Hindlimb muscle (tissue), 1 donor: ENCODE measurements around the gene ASF1A. TPM values are rescaled to one million over a fixed set of nuclear protein-coding genes. Genes with fewer than 3 reads are reported as not detected.
A peak's percentile ranks its signal among the peaks of the same experiment; 100 is the strongest.
"Not testable (repeated sequence)": the region's sequence is repeated elsewhere in the genome, so short reads cannot be mapped to it uniquely, and the experiment has no call there.

Experiments used
- DNase-seq: peaks from one replicate; pipeline ENCODE4 v3.0.0-alpha.2; 2013
- polyA plus RNA-seq: library from polyadenylated mRNA; unstranded; fragments of 120-200 nt; gene quantifications from one replicate; pipeline ENCODE4 v1.2.1, GENCODE V29; 2013; ENCODE audit not compliant: insufficient read length

The ASF1A gene
- polyA plus RNA-seq, result 17.6 TPM

DNA sequence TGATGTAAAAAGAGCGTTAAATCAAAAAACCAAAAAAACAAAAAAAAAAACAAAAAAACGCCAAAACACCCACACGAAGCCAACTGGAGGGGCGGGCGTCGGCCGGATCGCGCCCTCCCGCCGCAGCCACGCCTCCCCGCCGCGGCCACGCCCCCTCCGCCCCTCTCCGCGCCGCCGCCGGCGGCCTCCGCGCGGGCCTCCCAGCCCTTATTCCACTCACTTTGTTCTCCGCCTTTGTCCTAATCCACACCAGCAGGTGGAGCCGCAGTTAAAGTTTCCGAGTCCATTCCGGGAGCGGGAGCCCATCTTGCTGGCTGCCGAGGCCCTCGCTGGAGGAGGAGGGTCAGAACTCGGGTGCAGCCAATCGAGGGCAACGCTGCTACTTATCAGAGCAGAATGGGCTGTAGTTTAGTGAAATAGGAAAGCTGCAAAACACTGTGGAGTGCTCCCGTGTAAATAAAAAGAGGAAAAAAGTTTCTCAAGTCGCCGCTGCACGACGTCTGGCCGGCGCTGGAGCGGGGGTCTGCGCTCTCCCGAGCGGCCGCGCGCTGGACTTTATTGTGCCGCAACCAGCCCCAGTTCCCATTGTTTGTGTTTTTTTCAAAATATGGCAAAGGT, at the start of gene ASF1A:
Gene ASF1A (plus strand): TSS at position 346 of the 618 bp plus-strand sequence. CDS start 262 bp downstream, at position 608.
- peak; percentile 98 for DNase-seq

DNA sequence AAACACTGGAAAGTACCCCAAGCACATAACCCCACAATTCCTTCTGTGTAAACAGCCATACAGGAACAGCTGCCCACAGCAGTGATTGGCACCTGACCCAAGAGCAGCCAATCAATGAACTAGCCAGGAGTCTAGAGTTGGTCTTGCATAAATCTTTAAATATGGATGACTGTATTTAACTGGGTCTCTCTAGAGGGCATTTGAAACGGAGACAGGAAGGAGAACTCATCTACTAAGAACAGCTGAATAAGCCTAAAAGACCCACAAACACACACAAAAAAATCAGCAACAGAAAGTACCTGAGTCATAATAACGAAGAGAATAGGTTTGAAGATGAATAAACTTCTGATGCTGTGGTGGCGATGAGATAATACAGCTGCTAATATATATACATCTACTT, 49.0 kb upstream of the ASF1A start:
- DNase-seq, result no peak

GRCh38 chr6:118853408-118853807, 40.5 kb upstream of the ASF1A start:
- no peak for DNase-seq

DNA sequence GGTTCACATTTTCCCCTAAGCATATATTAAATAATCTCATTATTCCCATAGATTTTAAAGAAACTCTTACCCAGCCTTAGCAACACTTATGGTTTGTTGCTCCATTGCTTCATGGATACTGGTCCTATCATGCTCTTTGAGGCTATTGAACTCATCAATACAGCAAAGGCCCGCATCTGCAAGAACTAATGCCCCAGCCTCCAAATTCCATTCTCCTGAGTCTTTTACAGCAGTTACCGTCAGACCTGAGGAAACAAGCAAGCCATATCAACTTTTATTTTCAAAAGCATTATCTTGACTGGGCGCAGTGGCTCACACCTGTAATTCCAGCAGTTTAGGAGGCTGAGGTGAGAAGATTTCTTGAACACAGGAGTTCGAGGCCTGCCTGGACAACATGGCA, 37.7 kb upstream of the ASF1A start:
- no peak for DNase-seq

GRCh38 chr6:118859517-118860064, 34.4 kb upstream of the ASF1A start:
- no peak for DNase-seq

DNA sequence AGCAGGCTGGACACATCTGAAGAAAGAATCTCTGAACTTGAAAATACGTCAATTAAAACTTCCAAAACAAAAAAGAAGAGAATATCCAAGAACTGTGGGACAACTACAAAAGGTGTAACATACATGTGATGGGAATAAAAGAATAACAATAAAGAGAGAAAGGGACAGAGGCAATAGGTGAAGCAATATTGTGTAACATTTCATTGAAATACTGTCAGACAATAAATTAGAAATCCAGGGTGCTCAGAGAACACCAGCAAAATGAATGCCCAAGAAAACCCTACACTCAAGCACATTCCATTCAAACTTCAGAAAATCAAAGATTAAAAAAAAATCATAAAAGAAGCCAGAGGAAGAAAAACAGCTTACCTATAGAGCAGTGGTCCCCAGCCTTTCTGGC, 33.6 kb upstream of the ASF1A start:
- no peak for DNase-seq

- DNase-seq, result no peak
Observed at GRCh38 chr6:118860880-118861279, 33.1 kb upstream of the ASF1A start.

- no peak for DNase-seq
Observed at GRCh38 chr6:118862443-118862842, 31.5 kb upstream of the ASF1A start.

- DNase-seq, result no peak
Observed at GRCh38 chr6:118864341-118865099, 29.4 kb upstream of the ASF1A start.

DNA sequence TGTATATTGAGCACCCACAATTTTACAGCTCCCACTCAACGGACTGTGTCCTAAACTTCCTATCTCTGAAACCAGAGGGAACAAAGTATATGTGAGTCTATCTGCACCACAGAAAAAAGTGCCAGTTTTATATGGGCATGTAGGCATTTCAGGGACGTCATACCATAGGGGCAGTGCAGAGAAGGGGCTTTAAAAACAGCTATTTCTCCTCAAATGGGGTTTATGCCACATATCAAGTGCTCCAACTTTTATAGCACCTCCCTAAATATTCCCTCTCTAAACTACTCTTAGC, 28.9 kb upstream of the ASF1A start:
- DNase-seq, result no peak

DNA sequence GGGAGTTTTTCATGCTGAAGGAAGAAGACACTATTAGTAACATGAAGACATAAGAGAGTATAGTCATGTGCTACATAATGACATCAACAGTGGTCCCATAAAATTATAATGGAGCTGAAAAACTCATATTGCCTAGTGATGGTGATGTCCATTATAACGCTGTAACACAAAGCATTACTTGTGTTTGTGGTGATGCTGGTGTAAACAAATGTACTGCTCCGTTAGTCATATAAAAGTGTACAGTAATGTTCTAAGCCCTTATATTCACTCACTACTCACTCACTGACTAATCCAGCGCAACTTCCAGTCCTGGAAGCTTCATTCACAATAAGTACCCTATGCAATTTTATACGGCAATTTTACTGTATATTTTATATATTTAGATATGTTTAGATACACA, 26.8 kb upstream of the ASF1A start:
- DNase-seq, result no peak

- not testable (repeated sequence) for DNase-seq
Observed at GRCh38 chr6:118868901-118869300, 25.1 kb upstream of the ASF1A start.

GRCh38 chr6:118869350-118869749, 24.6 kb upstream of the ASF1A start:
- no peak for DNase-seq

- DNase-seq, result no peak
Observed at GRCh38 chr6:118869894-118870589, 23.9 kb upstream of the ASF1A start.

- DNase-seq, result no peak
Observed at GRCh38 chr6:118871331-118871730, 22.6 kb upstream of the ASF1A start.

DNA sequence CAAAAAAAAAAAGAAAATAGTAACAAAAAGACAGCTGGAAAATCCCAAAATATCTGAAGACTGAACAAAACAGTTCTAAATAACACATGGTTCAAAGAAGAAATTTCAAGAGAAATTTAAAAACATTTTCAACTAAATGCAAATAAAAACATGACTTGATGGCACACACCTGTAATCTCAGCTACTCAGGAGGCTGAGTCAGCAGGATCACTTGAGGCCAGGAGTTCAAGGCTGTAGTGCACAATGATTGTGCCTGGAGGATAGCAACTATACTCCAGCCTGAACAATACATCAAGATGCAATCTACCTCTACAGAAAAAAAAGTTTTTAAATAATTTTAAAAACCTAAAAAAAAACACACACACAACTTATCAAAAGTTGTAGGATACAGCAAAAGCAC, 21.6 kb upstream of the ASF1A start:
- no peak for DNase-seq

GRCh38 chr6:118872726-118873125, 21.2 kb upstream of the ASF1A start:
- no peak for DNase-seq

GRCh38 chr6:118873239-118873638, 20.7 kb upstream of the ASF1A start:
- DNase-seq, result no peak

DNA sequence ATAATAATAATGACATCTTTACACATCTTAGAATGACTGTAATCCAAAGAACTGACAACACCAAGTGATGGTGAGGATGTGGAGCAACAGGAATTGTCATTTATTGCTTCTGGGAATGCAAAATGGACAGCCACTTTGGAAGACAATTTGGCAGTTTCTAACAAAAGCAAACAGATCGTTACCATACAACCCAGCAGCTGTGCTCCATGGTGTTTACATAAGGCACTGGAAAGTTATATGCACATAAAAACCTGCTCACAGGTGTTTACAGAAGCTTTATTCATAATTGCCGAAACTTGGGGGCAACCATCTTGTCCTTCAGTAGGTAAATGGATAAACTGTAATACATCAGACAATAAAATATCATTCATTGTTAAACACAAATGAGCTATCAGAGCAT, 18.3 kb upstream of the ASF1A start:
- no peak for DNase-seq

- no peak for DNase-seq
Observed at GRCh38 chr6:118876198-118876597, 17.8 kb upstream of the ASF1A start.

DNA sequence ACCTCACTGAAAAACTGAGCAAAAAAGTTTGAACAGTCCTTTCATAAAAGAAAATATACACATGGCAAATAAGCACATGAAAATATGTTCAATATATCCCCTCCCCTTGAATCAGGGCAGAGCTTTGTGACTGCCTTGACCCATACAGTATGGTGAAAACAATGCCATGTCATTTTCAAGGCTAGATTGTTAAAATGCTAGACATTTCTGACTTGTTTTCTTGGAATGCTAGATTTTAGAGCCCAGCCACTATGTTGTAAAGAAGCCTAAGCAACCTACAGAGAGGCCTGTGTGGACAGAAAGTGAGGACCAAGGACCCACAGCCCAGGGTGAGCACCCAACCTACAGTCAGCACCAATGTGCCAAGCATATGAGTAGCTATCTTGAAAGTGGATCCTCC, 17.1 kb upstream of the ASF1A start:
- no peak for DNase-seq

GRCh38 chr6:118877806-118878205, 16.1 kb upstream of the ASF1A start:
- DNase-seq, result no peak

- DNase-seq, result no peak
Observed at GRCh38 chr6:118881440-118882313, 12.3 kb upstream of the ASF1A start.
